ENCODE results near the gene GRIK5.

Gene GRIK5

DNA sequence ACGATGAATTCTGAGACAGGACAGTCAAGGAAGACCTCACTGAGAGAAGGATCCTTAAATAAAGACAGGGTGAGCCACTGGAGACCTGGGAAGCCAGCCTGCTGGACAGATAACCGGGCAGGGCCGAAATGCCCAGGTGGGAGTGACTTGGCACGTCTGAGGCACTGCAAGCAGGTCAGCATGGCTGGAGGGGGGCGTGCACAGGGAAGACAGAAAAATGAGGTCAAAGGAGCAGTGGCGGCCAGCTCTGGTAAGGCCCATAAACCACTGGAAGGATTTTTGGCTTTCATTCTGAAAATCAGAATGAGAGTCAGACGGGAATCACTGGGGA lies 70.2 kb downstream of the GRIK5 start:
- Histone ChIP-seq H3K4me3 (ENCODE audit: low read depth in 1 of 2, low read length in 1 of 2) (no peak overlapping the region), H3K36me3 (no peaks in the 10 kb centered on the region), H3K27me3 (peaks cover 71% of the 10 kb centered on the region), H3K27ac (no peak overlapping the region), H3K4me1 (ENCODE audit: control insufficient read depth in 1 of 2, insufficient read depth in 1 of 2, low read depth in 1 of 2, low read length in 1 of 2) (peaks cover 0 to 3% of the 10 kb centered on the region in 2 experiments), H3K9me3 (no peaks in the 10 kb centered on the region)
- TF ChIP-seq, protein P1, sequence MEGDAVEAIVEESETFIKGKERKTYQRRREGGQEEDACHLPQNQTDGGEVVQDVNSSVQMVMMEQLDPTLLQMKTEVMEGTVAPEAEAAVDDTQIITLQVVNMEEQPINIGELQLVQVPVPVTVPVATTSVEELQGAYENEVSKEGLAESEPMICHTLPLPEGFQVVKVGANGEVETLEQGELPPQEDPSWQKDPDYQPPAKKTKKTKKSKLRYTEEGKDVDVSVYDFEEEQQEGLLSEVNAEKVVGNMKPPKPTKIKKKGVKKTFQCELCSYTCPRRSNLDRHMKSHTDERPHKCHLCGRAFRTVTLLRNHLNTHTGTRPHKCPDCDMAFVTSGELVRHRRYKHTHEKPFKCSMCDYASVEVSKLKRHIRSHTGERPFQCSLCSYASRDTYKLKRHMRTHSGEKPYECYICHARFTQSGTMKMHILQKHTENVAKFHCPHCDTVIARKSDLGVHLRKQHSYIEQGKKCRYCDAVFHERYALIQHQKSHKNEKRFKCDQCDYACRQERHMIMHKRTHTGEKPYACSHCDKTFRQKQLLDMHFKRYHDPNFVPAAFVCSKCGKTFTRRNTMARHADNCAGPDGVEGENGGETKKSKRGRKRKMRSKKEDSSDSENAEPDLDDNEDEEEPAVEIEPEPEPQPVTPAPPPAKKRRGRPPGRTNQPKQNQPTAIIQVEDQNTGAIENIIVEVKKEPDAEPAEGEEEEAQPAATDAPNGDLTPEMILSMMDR (IDR thresholded peaks at IDR 0.05) = no peak

DNA sequence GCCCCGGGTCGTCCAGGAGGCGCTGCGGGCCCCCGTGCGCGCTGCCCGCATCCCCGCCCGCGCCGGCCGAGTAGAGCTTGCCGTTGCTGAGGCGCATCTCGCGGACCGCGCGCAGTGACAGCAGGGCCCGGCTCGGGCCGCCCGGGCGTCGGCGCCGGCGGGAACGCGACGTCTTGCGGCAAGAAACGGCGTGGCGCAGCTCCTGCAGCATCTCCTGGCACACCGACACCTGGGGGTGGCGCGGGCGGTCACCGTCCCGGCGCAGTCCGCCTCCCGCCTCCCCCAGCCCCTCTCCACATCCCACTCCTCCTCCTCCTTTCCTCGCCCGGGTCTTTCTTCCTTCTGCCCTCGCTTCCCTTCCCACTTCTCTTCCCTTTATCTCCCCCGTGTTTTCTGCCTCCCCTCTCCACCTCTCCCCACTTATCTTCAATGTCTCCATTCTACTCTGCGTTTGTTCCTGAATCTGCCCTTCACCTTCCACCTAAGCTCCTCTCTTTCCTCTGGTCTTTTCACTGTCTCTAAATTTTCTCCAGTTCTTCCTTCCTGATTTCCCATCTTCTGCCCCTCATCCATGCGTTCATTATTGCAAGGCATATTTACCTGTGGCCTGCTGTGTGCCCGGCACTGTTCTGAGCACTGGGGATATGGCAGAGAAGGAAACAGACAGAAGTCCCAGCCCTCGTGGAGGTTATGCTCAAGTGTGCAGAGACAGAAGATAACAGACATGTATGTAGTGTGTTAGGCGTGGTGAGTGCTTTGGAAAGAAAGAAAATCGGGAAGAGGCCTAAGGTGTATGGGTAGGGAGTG lies 70.7 kb downstream of the GRIK5 start:
- H3K36me3 ChIP-seq = no peaks in the 10 kb centered on the region
- peaks cover 77% of the 10 kb centered on the region for H3K27me3 ChIP-seq
- H3K4me1 ChIP-seq (ENCODE audit: control insufficient read depth in 1 of 2, insufficient read depth in 1 of 2, low read depth in 1 of 2, low read length in 1 of 2) = peaks cover 0 to 4% of the 10 kb centered on the region in 2 experiments
- no peaks in the 10 kb centered on the region for H3K9me3 ChIP-seq
- no peak overlapping the region for H3K4me3 ChIP-seq (ENCODE audit: low read depth in 1 of 2, low read length in 1 of 2)
- no peak overlapping the region for H3K27ac ChIP-seq
- TF ChIP-seq, protein P1 (IDR thresholded peaks at IDR 0.05) = no peak

DNA sequence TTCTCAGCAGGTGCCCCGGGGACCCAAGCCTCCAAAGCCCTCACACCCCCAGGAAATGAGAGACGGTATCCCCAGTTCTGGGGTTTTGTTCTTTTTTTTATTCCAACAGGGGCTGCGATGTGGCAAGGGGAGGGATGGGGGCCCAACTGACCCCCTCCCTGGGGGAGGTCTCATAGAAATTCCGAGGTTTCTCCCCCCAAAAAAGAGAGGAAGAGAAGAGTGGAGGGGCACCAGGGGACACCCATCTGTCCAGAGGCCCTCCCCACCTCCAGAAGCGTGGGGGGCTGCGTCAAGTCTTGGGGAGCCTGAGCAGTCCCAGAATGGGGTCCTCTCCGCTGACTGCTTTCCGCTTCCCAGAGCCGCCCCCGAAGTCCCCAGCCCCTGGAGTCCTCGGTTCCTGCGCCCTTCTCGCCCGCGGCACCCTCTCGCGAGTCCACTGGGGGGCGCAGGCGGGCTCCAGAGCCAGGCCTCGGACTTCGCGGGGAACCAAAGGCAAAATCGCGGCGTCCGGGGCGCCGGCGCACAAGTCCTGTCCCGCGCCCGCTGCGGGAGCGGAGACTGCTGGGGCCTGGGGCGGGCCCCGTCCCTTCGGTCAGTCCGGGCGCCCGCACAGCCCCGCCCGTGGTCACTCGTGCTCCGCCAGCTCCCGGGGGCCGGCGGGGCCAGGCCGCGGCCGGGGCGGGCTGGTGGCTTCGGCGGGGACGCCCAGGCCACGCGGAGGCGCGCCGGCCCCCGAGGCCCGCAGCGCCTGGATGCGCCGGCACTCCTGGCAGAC lies 71.6 kb downstream of the GRIK5 start:
- Histone ChIP-seq H3K27ac (no peak overlapping the region), H3K4me3 (ENCODE audit: low read depth in 1 of 2, low read length in 1 of 2) (no peak overlapping the region), H3K27me3 (peaks cover 85% of the 10 kb centered on the region), H3K4me1 (ENCODE audit: control insufficient read depth in 1 of 2, insufficient read depth in 1 of 2, low read depth in 1 of 2, low read length in 1 of 2) (peaks cover 3 to 12% of the 10 kb centered on the region in 2 experiments), H3K9me3 (no peaks in the 10 kb centered on the region), H3K36me3 (no peaks in the 10 kb centered on the region)
- TF ChIP-seq, protein P1 (IDR thresholded peaks at IDR 0.05) = peak; percentile 25

DNA sequence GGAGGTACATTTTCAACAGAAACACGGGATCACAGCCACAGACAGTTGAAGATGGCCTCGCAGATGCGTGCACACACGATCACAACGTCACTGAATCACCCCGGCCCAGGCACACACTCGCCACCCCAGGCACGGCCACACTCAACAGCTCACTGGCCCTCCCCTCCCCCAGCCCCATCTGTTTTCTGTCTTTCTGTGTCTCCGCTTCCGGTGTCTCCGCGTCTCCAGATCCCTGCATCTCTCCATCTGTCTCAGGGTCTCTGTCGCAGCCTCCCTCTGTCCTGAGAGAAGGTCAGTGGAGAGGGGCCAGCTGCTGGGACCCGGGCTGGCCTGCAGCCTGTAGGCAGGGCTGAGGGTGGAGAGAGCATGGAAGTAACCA lies 72.2 kb downstream of the GRIK5 start:
- Histone ChIP-seq H3K4me3 (ENCODE audit: low read depth in 1 of 2, low read length in 1 of 2) (no peak overlapping the region), H3K9me3 (no peaks in the 10 kb centered on the region), H3K27me3 (peaks cover 91% of the 10 kb centered on the region), H3K36me3 (no peaks in the 10 kb centered on the region), H3K27ac (no peak overlapping the region), H3K4me1 (ENCODE audit: control insufficient read depth in 1 of 2, insufficient read depth in 1 of 2, low read depth in 1 of 2, low read length in 1 of 2) (peaks cover 3 to 12% of the 10 kb centered on the region in 2 experiments)
- TF ChIP-seq, protein P1 (IDR thresholded peaks at IDR 0.05) = no peak

GRCh38 chr19:41997121-41997850 lies 72.7 kb downstream of the GRIK5 start:
- Histone ChIP-seq H3K4me1 (ENCODE audit: control insufficient read depth in 1 of 2, insufficient read depth in 1 of 2, low read depth in 1 of 2, low read length in 1 of 2) (peaks cover 3 to 12% of the 10 kb centered on the region in 2 experiments), H3K36me3 (no peaks in the 10 kb centered on the region), H3K27ac (no peak overlapping the region), H3K9me3 (no peaks in the 10 kb centered on the region), H3K27me3 (peaks cover 95% of the 10 kb centered on the region), H3K4me3 (ENCODE audit: low read depth in 1 of 2, low read length in 1 of 2) (no peak overlapping the region)
- TF ChIP-seq, protein P1 (IDR thresholded peaks at IDR 0.05) = no peak

Data from neutrophil (primary cell).